GM12864 (cell line): ENCODE data around the gene VASP.

Source experiments
- DNase-seq: peaks from one replicate; pipeline ENCODE4 v3.0.0-alpha.2; 2011; ENCODE audit warnings: low read depth
- H3K4me3 ChIP-seq: 2 replicates; pipeline ENCODE4 v1.5.1; 2011; ENCODE audit warnings: mild to moderate bottlenecking, low read depth, low read length, control low read depth
- TF ChIP-seq, protein P1 (sequence below): IDR thresholded peaks from 2 replicates; pipeline ENCODE4 v1.5.1; 2011; ENCODE audit warnings: low read depth, mild to moderate bottlenecking, moderate library complexity, low read length, control low read depth, inconsistent platforms; ENCODE audit errors: missing control alignments

The VASP gene

DNA sequence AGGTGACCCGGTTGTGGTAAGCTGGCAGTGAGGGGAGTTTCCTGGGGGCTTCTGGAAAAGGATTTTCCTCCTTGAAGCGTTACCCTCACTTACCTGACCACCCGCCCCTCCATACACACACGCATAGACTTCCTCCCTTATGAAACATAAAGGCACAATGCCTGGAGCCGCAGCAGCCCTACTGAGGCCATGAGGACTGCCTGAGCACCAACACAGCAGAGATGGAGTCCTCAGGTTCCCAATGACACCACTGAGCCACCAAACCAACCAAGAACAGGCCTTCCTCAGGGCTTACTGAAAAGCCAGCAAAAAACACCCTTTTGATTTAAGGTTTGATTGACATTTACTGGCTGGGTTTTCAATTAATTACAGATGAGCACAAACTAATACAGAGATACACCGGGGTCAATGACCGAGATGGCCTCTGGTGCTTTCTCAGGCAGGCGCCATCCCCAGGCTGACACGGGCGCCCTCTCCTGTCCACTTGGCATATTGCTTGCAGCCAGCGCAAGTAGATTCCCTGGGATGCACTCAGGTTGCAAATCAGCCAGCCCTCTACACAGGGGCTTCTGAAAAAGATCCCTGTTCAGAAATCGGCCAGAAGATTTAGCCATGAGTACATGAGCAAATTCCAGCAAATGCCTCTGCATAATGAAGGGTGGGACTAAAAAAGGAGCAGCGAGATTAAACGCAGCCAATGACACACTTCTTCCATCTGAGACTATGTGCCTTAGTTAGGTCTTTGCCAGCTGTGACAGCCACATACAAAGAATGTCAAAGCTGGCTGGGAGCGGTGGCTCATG is 62.5 kb downstream of the VASP start:
- TF ChIP-seq, protein P1, sequence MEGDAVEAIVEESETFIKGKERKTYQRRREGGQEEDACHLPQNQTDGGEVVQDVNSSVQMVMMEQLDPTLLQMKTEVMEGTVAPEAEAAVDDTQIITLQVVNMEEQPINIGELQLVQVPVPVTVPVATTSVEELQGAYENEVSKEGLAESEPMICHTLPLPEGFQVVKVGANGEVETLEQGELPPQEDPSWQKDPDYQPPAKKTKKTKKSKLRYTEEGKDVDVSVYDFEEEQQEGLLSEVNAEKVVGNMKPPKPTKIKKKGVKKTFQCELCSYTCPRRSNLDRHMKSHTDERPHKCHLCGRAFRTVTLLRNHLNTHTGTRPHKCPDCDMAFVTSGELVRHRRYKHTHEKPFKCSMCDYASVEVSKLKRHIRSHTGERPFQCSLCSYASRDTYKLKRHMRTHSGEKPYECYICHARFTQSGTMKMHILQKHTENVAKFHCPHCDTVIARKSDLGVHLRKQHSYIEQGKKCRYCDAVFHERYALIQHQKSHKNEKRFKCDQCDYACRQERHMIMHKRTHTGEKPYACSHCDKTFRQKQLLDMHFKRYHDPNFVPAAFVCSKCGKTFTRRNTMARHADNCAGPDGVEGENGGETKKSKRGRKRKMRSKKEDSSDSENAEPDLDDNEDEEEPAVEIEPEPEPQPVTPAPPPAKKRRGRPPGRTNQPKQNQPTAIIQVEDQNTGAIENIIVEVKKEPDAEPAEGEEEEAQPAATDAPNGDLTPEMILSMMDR, result peak; percentile 91
- no peak overlapping the region for H3K4me3 ChIP-seq
- DNase-seq, result no peak

DNA sequence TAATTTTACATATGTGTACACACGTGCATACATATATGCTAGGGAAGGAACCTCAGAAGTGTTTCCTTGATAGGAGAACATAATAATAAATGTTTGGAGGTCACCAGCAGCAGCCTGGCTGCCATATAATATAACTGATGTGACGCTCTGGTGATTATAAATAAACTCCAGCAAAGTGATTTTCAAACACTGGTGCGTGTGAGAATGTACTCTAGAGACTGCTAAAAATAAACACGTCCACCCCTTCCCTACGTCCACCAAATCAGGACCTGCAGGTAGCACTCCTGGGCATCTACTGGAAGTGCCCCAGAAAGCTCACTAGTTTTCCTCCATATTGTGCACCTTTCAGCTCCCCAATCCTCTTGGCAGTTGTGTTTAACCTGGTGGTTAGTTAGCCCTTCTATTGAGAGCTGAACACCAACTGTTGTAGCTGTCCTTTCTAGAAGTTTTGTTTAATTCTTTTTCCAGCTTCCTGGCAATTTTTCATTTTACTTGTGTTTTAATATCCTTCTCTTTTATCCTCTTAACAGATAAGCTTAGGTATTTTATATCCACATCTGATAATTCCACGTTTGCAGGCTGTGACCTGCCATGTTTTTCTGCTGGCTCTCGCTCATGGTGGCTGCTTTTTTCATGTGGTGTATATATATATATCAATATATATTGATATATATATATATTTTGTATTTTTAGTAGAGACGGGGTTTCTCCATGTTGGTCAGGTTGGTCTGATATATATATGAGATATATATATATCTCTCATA is 64.4 kb downstream of the VASP start:
- TF ChIP-seq, protein P1, result no peak
- no peak overlapping the region for H3K4me3 ChIP-seq
- no peak for DNase-seq

DNA sequence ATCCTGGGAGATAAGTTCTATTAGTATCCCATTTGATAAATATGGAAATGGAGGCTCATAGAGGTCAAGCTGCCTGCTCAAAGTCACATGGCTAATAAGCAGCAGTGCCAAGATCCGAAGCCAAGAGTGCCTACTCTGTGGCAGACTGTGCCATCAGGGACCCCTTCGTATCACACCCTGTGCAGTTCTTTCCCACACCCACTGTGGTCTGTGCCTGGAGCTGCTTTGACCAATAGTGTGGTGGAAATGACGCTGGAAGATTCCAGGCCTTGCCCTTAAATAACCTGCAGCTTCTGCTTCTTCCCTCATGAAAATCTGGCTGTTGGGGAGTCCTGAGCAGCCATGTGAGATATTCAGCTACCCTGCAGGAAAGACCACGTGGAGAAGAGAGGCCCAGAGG is 67.2 kb downstream of the VASP start:
- no peak overlapping the region for H3K4me3 ChIP-seq
- no peak for DNase-seq
- TF ChIP-seq, protein P1, result no peak

DNA sequence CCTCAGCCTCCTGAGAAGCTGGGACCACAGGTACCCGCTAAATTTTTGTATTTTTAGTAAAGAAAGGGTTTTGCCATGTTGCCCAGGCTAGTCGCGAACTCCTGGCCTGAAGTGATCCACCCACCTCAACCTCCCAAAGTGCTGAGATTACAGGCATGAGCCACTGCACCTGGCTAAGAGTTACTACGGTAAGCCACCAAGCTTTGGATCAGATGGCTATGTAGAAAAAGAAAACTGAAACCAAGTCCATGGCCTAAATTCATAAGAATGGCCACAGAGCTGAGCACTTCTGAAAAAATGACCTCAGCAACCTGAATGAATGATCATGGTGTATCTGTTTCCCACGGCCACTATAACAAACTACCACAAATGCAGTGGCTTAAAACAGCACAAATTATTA is 67.9 kb downstream of the VASP start:
- H3K4me3 ChIP-seq, result no peak overlapping the region
- DNase-seq, result no peak
- TF ChIP-seq, protein P1, result no peak
